Cerebellar nuclear complex (tissue), 1 donor: Measurements from ENCODE around the gene SORL1.

Experiments used
- DNase-seq, 2 experiments: peaks; one replicate each; lab custom pipeline; 2025; lab: John Stamatoyannopoulos, UW

SORL1 gene

GRCh38 chr11:121453589-121454299 lies 1.6 kb downstream of the SORL1 start:
- DNase-seq, result no peak

DNA sequence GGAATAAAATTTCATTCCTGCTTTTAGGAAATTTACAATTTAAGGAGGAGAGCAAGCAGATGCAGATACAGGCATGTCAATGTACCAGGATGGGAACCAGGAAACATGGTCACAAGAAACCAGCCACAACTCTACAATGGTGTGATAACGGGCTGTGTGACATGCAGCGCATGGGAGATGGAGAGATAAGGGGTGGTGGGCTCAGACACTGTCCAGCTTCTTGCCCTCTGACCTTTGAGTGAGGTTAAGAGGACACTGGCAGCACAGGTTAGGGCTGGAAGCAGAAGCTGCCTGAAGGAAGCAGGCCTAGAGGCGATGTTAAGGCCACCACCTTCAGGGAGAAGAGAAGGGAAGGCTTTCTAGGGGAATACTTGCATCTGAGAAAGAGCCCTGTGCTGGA lies 3.0 kb downstream of the SORL1 start:
- DNase-seq, result no peak

DNA sequence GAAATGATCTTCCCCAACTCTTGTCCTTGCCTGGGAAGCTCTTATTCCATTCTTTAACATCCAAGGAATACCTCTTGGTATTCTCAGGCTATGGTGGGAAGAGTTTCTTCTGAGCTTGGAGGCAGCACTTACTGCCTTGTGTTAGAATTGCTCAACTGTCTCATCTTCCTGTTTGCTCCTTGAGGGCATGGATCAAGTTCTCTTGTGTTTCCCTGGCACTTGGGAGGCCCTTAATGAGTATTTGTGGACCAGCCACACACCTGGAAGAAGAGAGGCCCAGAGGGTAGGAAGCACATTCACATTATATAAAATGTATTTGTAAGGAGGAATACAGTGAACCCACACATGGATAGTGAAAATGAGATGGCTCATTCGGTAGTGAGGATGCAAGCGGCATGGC lies 4.0 kb downstream of the SORL1 start:
- no peak for DNase-seq

- DNase-seq, result no peak
These were observed 4.8 kb downstream of the SORL1 start for GRCh38 chr11:121456816-121457431.

GRCh38 chr11:121458551-121458950 lies 6.4 kb downstream of the SORL1 start:
- no peak for DNase-seq

DNA sequence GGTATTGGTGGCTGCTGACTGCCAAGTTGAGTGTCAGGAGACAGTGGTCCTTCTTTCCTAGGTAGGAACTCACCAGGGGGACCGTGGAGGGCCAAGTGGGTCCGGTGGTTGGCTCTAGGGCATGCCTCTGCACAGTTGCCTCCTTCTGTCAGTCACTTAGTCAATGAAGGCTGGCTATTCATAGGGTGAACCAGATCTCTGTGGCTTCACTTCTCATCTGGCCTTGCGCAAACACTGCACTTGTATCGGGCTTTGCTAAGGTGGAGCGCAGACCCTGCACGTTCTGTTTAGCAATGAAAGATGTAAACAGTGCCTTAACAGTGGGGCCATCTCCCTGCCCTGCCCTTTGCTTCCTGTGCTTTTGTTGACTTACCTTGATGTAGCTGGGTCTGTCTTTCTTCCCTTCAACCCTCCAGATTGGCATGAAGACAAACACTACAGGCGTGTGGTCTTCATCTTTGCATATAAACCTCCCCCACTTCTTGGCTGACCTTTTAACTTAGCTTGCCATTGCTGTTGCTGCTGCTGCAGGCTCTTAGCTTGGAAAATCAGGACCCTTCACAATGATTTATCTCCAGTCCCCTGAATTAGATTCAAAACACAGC lies 7.4 kb downstream of the SORL1 start:
- no peak for DNase-seq

- no peak for DNase-seq
These were observed 8.9 kb downstream of the SORL1 start for GRCh38 chr11:121460941-121461514.

DNA sequence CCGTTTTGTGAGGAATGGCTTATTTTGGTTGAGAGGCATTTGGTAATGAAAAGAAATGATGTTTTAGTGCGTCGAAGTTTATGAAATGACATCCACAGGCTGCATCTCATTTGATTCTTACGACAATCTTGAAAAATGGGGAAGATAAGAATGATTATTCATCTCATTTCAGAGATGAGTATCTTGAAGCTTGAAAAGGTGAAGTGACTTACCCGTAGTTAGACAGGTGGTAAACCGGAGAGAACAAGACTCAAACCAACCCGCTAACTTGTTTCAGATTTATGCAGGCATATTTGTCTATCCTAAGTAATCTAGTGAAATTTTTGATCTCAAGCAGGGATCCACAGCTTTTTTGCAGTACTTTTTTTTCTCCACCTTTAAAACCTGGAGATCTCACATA lies 9.7 kb downstream of the SORL1 start:
- no peak for DNase-seq

GRCh38 chr11:121463689-121464335 lies 11.7 kb downstream of the SORL1 start:
- no peak for DNase-seq

DNA sequence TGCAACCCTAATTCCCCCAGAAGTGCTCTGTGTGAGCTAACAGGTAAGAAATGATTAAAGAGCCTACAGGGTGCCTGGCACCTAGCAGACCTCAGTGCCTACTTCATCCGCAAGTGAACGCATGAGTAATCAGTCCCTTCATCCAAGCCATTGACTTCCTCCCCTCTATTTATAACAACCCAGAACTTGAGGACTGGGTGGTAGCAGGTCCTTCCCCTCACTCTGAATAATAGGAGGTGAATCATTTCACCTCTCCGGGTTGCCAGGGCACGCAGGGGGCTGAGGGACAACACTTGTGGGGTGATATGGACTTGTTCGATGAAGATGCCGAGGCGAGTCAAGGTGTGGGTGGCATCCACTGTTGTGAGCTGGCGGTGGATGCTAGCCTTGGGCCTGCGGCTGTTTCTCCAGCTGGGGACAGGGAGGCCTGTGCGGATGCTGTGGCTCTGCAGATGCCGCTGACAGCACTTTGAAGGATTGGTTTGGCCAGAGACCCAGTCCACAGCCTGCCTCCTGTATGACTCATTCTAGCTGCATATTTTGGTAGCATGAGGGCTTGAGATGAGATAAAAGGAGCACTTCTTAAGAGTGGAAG lies 12.3 kb downstream of the SORL1 start:
- no peak for DNase-seq

DNA sequence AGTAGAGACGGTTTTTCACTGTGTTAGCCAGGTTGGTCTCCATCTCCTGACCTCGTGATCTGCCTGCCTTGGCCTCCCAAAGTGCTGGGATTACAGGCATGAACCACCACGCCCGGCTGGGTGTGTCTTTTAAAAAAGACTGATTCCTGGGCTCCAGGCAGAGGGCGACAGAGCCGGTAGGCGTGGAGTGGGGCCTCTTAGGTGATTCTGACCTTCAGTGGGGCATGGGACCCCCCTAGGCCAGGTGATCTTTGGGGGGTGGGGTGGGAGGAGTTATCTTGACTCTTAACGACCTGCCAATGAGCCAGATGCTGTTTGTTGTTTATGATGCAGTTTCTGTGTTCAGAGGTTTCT lies 13.6 kb downstream of the SORL1 start:
- no peak for DNase-seq

DNA sequence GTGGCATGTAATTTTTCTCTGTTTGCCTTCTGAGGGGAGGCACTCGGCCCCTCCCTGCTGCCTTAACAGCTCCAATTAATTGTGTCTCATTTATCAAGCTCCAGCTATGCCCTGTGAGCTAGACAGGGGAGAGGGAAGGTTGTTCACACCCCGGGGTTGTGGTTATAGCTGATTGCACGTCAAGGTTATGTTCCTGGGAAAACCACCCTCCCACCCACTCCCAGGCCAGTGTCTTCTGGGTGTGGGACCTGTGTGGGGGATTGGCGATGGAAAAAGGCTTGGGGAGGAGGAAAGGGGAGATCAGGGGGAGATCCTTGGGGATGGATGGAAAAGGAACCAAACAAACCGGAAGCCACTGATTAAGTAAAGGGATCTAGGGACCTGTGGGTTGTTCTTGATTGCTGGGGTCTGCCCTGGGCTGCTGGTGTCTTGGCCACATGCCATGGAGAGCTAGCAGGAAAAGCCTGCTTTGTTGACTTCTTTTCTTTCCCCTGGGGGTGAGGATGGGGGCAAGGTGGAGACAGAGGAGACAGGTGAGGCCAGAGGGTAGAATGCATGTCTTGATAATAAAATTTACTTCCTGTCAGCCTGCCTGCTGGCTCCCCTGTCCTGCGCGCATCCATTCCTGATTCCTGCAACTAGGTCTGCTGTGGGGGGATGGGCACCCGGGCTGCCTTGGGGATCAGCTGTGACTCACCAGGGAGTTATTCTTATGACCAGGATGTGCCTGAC lies 14.1 kb downstream of the SORL1 start:
- no peak for DNase-seq

DNA sequence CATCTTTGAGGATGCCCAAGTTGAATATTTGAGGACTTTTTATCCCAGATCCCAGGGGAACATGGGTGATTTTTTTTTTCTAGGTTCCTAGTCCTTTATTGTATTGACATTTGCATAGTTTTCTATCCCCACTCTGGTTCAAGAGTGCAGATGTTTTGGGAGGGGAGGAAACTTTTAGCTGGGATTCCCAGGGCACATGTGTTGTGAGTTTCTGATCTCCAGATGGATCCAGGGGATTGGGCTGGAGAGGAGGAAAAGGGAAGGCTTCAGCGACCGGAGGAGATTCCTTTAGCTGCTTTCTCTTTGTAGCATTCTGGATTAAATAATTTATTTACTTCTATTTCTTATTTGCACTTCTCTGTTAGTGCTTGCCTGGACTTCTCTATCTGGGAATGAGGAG lies 15.4 kb downstream of the SORL1 start:
- no peak for DNase-seq

- no peak for DNase-seq
These were observed 15.9 kb downstream of the SORL1 start for GRCh38 chr11:121467965-121468364.

DNA sequence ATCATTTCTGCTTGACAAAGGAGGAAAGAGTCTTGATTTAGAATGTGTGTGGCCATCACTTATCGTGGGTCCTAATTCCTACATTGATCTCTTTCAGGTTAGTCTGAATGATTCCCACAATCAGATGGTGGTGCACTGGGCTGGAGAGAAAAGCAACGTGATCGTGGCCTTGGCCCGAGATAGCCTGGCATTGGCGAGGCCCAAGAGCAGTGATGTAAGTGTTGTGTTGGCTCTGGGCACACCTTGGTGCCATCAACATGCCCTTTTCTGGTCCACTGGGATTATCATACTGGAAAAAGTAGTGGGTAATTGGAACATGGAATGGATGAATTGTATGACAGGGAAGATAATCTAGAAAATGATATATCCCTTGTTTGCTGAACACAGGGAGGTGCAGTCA lies 17.8 kb downstream of the SORL1 start:
- DNase-seq, result no peak

- DNase-seq, result no peak
These were observed 19.1 kb downstream of the SORL1 start for GRCh38 chr11:121471167-121471566.

DNA sequence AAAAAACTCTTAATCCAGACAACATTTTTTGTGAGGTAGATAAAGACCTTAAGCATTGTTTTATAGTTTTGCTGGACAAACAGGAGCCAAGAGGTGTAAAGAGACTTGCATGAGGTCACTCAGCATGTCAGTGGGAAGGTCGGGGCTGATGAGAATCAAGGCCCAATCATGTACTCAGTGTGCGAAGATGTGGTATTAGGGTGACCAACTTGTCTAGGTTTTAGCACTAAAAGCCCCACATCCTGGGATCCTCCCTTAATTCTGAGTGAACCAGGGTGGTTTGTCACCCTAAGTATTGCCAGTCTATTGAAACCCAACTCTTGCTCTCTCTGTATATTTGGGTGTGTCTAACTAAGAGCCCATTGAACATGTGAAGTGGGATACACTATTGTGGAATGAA lies 20.2 kb downstream of the SORL1 start:
- DNase-seq, result no peak

DNA sequence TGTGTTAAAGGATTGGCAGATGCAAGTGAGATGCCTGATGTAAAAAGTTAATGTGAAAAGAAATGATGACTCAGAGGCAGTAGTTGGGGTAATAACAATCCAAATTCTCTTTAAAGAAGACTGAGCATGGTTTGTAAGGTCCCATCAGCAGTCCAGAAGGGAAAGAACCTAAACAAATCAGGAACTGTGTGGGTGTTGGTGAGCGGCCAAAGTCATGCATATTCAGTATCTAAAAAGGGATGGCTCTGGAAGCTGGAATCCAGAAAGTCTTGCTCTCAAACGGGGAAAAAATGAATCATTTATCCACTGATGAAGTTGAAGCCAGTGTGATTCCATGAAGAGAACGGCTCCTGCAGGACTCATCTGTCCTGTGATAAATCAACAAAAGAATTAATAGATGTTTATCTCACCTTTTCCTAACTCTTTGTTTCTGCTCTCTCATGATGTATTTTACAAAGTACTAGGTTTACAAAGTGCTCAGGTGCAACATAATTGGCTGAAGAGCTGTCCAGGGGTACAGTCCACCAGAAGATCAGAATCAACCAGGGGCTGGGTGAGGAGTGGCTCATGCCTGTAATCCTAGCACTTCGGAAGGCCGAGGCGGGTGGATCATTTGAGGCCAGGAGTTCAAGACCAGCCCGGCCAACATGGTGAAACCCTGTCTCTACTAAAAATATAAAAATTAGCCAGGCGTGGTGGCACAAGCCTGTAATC lies 21.1 kb downstream of the SORL1 start:
- no peak for DNase-seq

GRCh38 chr11:121474680-121475079 lies 22.6 kb downstream of the SORL1 start:
- no peak for DNase-seq

DNA sequence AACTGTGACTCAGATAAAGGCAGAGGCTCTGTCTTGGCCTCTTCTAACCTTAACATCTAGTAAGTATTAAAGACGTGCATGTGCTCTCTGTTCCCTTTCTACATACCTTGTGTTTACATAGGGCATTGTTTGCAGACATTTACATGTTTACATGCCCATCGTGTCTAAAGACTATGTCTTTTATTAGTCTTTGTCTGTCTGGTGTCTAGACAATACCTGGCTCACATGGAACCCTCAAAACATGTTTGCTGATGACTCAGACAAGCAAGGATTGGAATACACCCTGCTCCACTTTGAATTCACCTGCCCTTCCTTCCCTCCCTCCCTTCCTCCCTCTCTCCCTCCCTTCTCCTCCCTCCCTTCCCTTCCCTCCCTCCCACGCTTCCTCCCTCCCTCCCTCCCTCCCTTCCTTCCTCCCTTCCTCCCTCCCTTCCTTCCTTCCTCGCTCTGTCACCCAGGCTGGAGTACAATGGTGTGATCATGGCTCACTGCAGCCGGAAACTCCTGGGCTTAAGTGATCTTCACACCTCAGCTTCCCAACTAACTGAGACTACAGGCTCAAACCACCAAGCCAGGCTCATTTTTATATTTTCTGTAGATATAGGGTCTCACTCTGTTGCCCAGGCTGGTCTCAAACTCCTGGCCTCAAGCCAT lies 24.4 kb downstream of the SORL1 start:
- DNase-seq, result no peak
